Measurements from ENCODE around the gene MRAP. TPM values are rescaled to one million over a fixed set of nuclear protein-coding genes. Genes with fewer than 3 reads are reported as not detected.

The MRAP gene
- polyA plus RNA-seq, 1 donor from 2014 or later, result not detected

- H3K9ac ChIP-seq (ENCODE audit: low read length), result no peak overlapping the region
- peaks cover 10% of the 10 kb centered on the region for H3K36me3 ChIP-seq (ENCODE audit: insufficient read depth, low read length)
- H2AFZ ChIP-seq (ENCODE audit: low read depth, low read length), result no peak overlapping the region
- no peaks in the 10 kb centered on the region for H4K20me1 ChIP-seq (ENCODE audit: insufficient read depth)
- no peak overlapping the region for H3K4me2 ChIP-seq (ENCODE audit: low read length)
- H3K27me3 ChIP-seq (ENCODE audit: insufficient read depth, low read depth, low read length), result no peaks in the 10 kb centered on the region
- H3K9me2 ChIP-seq (ENCODE audit: insufficient read depth, low read length), result no peaks in the 10 kb centered on the region
- no peak overlapping the region for H3K4me3 ChIP-seq (ENCODE audit: low read length)
- H3K79me2 ChIP-seq (replicated peaks; ENCODE audit: insufficient read depth, low read length), result no peaks in the 10 kb centered on the region
- no peak overlapping the region for H3K27ac ChIP-seq (ENCODE audit: low read length)
- TF ChIP-seq TAF1 (IDR thresholded peaks at IDR 0.05; ENCODE audit: low read depth), result no peak
- no peak for TF ChIP-seq RAD21 (conservative IDR thresholded peaks at IDR 0.05)
- TF ChIP-seq CTCF (IDR thresholded peaks at IDR 0.05; ENCODE audit: poor library complexity, severe bottlenecking), result no peak
- TF ChIP-seq REST (IDR thresholded peaks at IDR 0.05; ENCODE audit: borderline replicate concordance), result no peak
- no peak for TF ChIP-seq POLR2AphosphoS5 (IDR thresholded peaks at IDR 0.05)
- TF ChIP-seq SMC3 (conservative IDR thresholded peaks at IDR 0.05; ENCODE audit: poor library complexity), result no peak
- TF ChIP-seq EP300 (conservative IDR thresholded peaks at IDR 0.05; ENCODE audit: poor library complexity, severe bottlenecking), result no peak
- no peak for TF ChIP-seq EZH2 (IDR thresholded peaks at IDR 0.05; ENCODE audit: borderline replicate concordance, insufficient read depth, low read length, poor library complexity, severe bottlenecking)
- no peak for TF ChIP-seq MXI1 (conservative IDR thresholded peaks at IDR 0.05; ENCODE audit: poor library complexity, severe bottlenecking)
- H3K9me3 ChIP-seq (ENCODE audit: low read length), result no peaks in the 10 kb centered on the region
- no peaks in the 10 kb centered on the region for H3F3A ChIP-seq (ENCODE audit: insufficient read depth, low read length, poor library complexity, severe bottlenecking)
Observed at GRCh38 chr21:32321480-32321879, 22.8 kb downstream of the MRAP start.

- Histone ChIP-seq H3K27ac (ENCODE audit: low read length) (no peak overlapping the region), H3K9me2 (ENCODE audit: insufficient read depth, low read length) (no peaks in the 10 kb centered on the region)
- no peak for TF ChIP-seq REST (IDR thresholded peaks at IDR 0.05; ENCODE audit: borderline replicate concordance)
- no peak for TF ChIP-seq TAF1 (IDR thresholded peaks at IDR 0.05; ENCODE audit: low read depth)
- TF ChIP-seq SMC3 (conservative IDR thresholded peaks at IDR 0.05; ENCODE audit: poor library complexity), result no peak
- TF ChIP-seq CTCF (IDR thresholded peaks at IDR 0.05; ENCODE audit: poor library complexity, severe bottlenecking), result no peak
- TF ChIP-seq RAD21 (conservative IDR thresholded peaks at IDR 0.05), result no peak
Observed at GRCh38 chr21:32322103-32322502, 23.4 kb downstream of the MRAP start.

More at GRCh38 chr21:32322103-32322502, 23.4 kb downstream of the MRAP start:
- Histone ChIP-seq H3K9me3 (ENCODE audit: low read length) (no peaks in the 10 kb centered on the region), H3K27me3 (ENCODE audit: insufficient read depth, low read depth, low read length) (no peaks in the 10 kb centered on the region), H3K79me2 (replicated peaks; ENCODE audit: insufficient read depth, low read length) (no peaks in the 10 kb centered on the region), H3K4me2 (ENCODE audit: low read length) (no peak overlapping the region), H2AFZ (ENCODE audit: low read depth, low read length) (no peak overlapping the region), H4K20me1 (ENCODE audit: insufficient read depth) (no peaks in the 10 kb centered on the region), H3F3A (ENCODE audit: insufficient read depth, low read length, poor library complexity, severe bottlenecking) (no peaks in the 10 kb centered on the region), H3K9ac (ENCODE audit: low read length) (no peak overlapping the region), H3K4me3 (ENCODE audit: low read length) (no peak overlapping the region), H3K36me3 (ENCODE audit: insufficient read depth, low read length) (peaks cover 10% of the 10 kb centered on the region)

All from neural cell (in vitro differentiated cells).